ENCODE results near the gene LBH. TPM values are rescaled to one million over a fixed set of nuclear protein-coding genes. Genes with fewer than 3 reads are reported as not detected.

Gene LBH
- total RNA-seq, 1 experiment from 2014 or later: 1.2 TPM

- POLR2A ChIA-PET: no interaction called here
- Histone ChIP-seq H3K9ac (ENCODE audit: low read length) (no peak overlapping the region), H3K27me3 (ENCODE audit: insufficient read depth, low read length) (no peaks in the 10 kb centered on the region), H3K4me2 (ENCODE audit: low read length) (no peak overlapping the region), H3K9me2 (ENCODE audit: insufficient read depth) (no peaks in the 10 kb centered on the region), H3K4me3 (replicated peaks in 1 of 2; ENCODE audit: low read depth in 1 of 2, low read length in 2 of 2) (no peak overlapping the region), H3K27ac (ENCODE audit: low read depth, low read length) (no peak overlapping the region), H3K79me2 (ENCODE audit: insufficient read depth, low read length) (no peaks in the 10 kb centered on the region), H3K9me3 (ENCODE audit: control insufficient read depth in 1 of 2, insufficient read depth in 1 of 2, low read depth in 1 of 2, low read length in 2 of 2) (no peaks in the 10 kb centered on the region), H2AFZ (ENCODE audit: low read depth, low read length, poor library complexity, severe bottlenecking) (no peak overlapping the region), H3K4me1 (ENCODE audit: control insufficient read depth in 1 of 2, insufficient read depth in 2 of 2, low read length in 2 of 2) (peaks cover 0 to 10% of the 10 kb centered on the region in 2 experiments; a peak in 2 of 4 replicates), H4K20me1 (ENCODE audit: insufficient read depth) (no peaks in the 10 kb centered on the region), H3K36me3 (ENCODE audit: control insufficient read depth in 1 of 2, insufficient read depth in 2 of 2, low read length in 2 of 2) (no peaks in the 10 kb centered on the region)
- ATAC-seq (no peak), DNase-seq (ENCODE audit: low read depth, low spot score) (no peak)
- TF ChIP-seq MAX (IDR thresholded peaks at IDR 0.05): no peak
- no TSS peak for BruUV-seq (replicated peaks)
- RAD21 ChIA-PET (ENCODE audit: low non-redundant PET in 1 of 2, low total read pairs in 2 of 2, uncharacterized antibody in 2 of 2, unreplicated experiment in 2 of 2): no interaction called here
- CTCF ChIA-PET: no interaction called here
- intact Hi-C loops (cut with micrococcal nuclease): no loop called here
Observed at GRCh38 chr2:30249354-30249753, 18.0 kb downstream of the LBH start.

- no peak for ATAC-seq
- H3K9me3 ChIP-seq (ENCODE audit: control insufficient read depth in 1 of 2, insufficient read depth in 1 of 2, low read depth in 1 of 2, low read length in 2 of 2): no peaks in the 10 kb centered on the region
- intact Hi-C loops (cut with micrococcal nuclease): no loop called here
- POLR2A ChIA-PET: no interaction called here
- DNase-seq (ENCODE audit: low read depth, low spot score): no peak
- RAD21 ChIA-PET (ENCODE audit: low non-redundant PET in 1 of 2, low total read pairs in 2 of 2, uncharacterized antibody in 2 of 2, unreplicated experiment in 2 of 2): no interaction called here
- no peaks in the 10 kb centered on the region for H3K36me3 ChIP-seq (ENCODE audit: control insufficient read depth in 1 of 2, insufficient read depth in 2 of 2, low read length in 2 of 2)
- no peak overlapping the region for H2AFZ ChIP-seq (ENCODE audit: low read depth, low read length, poor library complexity, severe bottlenecking)
- H3K4me3 ChIP-seq (replicated peaks in 1 of 2; ENCODE audit: low read depth in 1 of 2, low read length in 2 of 2): no peak overlapping the region
- no peak overlapping the region for H3K9ac ChIP-seq (ENCODE audit: low read length)
- H3K9me2 ChIP-seq (ENCODE audit: insufficient read depth): no peaks in the 10 kb centered on the region
- no TSS peak for BruUV-seq (replicated peaks)
- peaks cover 0 to 10% of the 10 kb centered on the region in 2 experiments; a peak in 2 of 4 replicates for H3K4me1 ChIP-seq (ENCODE audit: control insufficient read depth in 1 of 2, insufficient read depth in 2 of 2, low read length in 2 of 2)
- no peaks in the 10 kb centered on the region for H3K27me3 ChIP-seq (ENCODE audit: insufficient read depth, low read length)
- no peak overlapping the region for H3K27ac ChIP-seq (ENCODE audit: low read depth, low read length)
- no peak overlapping the region for H3K4me2 ChIP-seq (ENCODE audit: low read length)
- CTCF ChIA-PET: no interaction called here
- no peaks in the 10 kb centered on the region for H4K20me1 ChIP-seq (ENCODE audit: insufficient read depth)
- H3K79me2 ChIP-seq (ENCODE audit: insufficient read depth, low read length): no peaks in the 10 kb centered on the region
- TF ChIP-seq POLR2AphosphoS5 (IDR thresholded peaks at IDR 0.05; ENCODE audit: low read depth, low read length) (no peak), TCF7L2 (IDR thresholded peaks at IDR 0.05; ENCODE audit: borderline replicate concordance, extremely low read depth, insufficient read depth, insufficient read length) (no peak), EZH2 (IDR thresholded peaks at IDR 0.05) (no peak), SRF (IDR thresholded peaks at IDR 0.05; ENCODE audit: low read depth) (no peak), POLR2A (IDR thresholded peaks at IDR 0.05; ENCODE audit: borderline replicate concordance, extremely low read depth, insufficient read depth, insufficient read length) (no peak), EGR1 (IDR thresholded peaks at IDR 0.05; ENCODE audit: low read depth) (no peak), REST (IDR thresholded peaks at IDR 0.05; ENCODE audit: low read depth) (no peak), ZBTB33 (IDR thresholded peaks at IDR 0.05; ENCODE audit: extremely low read depth, insufficient replicate concordance, low read length) (no peak), JUND (IDR thresholded peaks at IDR 0.05) (no peak), SIN3A (IDR thresholded peaks at IDR 0.05; ENCODE audit: low read depth) (no peak), ATF3 (IDR thresholded peaks at IDR 0.05) (no peak), YY1 (IDR thresholded peaks at IDR 0.05; ENCODE audit: extremely low read depth, insufficient replicate concordance, low read depth, low read length) (no peak), RAD21 (IDR thresholded peaks at IDR 0.05; ENCODE audit: low read depth) (no peak), CBX3 (IDR thresholded peaks at IDR 0.05; ENCODE audit: low read depth) (no peak), SP1 (IDR thresholded peaks at IDR 0.05; ENCODE audit: low read depth) (no peak)
Observed at GRCh38 chr2:30250421-30250820, 19.1 kb downstream of the LBH start.
